Lower leg skin (tissue), 3 donors: ENCODE measurements around the gene PITPNC1.

Experiments
- POLR2A ChIP-seq, 2 donors: fragments of 450-650 bp; IDR thresholded peaks; one replicate each; pipeline ENCODE4 v1.6.1; 2016 to 2017; ENCODE audit warnings: antibody characterized with exemption in 2 of 2, mild to moderate bottlenecking in 1 of 2, moderate library complexity in 1 of 2
- TF ChIP-seq, protein P1 (sequence below), 3 donors: fragments of 450-650 bp; IDR thresholded peaks; one replicate each; pipeline ENCODE4 v1.5.1; 2016; ENCODE audit warnings: antibody characterized with exemption in 3 of 3, mild to moderate bottlenecking in 3 of 3, moderate library complexity in 2 of 3

DNA sequence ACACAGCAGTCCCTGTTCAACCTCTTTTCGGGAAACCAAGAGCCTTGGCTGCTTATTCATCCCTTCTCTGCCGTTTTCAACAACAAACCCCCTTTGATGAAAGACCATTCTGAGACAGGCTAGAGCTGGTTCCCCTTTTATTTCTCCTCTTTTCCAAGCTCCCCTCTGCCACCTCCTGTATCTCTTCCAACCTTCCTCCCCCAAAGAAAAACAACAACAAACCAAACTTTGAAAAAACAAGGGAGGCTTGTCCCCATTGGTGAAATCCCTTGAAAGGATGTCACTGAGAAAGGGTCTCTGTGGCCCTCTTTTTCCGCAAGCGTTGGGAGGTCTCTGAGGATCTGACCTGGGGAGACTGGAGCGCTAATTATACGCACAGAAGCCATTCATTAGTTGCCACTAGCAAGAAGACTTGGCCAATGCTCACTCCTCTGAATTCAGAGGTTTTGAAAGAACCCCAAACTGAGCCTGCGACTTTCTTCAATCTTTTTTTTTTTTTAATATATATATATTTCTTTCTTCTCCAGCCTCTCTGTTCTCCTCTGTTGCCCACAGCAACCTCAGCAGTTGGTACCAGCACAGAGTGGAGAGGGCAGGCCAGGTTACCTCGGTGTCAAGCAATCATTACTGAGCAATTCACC, 101.4 kb downstream of the PITPNC1 start:
- TF ChIP-seq, protein P1, sequence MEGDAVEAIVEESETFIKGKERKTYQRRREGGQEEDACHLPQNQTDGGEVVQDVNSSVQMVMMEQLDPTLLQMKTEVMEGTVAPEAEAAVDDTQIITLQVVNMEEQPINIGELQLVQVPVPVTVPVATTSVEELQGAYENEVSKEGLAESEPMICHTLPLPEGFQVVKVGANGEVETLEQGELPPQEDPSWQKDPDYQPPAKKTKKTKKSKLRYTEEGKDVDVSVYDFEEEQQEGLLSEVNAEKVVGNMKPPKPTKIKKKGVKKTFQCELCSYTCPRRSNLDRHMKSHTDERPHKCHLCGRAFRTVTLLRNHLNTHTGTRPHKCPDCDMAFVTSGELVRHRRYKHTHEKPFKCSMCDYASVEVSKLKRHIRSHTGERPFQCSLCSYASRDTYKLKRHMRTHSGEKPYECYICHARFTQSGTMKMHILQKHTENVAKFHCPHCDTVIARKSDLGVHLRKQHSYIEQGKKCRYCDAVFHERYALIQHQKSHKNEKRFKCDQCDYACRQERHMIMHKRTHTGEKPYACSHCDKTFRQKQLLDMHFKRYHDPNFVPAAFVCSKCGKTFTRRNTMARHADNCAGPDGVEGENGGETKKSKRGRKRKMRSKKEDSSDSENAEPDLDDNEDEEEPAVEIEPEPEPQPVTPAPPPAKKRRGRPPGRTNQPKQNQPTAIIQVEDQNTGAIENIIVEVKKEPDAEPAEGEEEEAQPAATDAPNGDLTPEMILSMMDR (IDR thresholded peaks at IDR 0.05): no peak
- TF ChIP-seq POLR2A (IDR thresholded peaks at IDR 0.05): no peak
